Neutrophil (primary cell): ENCODE results near the gene NHS.

Experiments
- H3K27ac ChIP-seq: fragments of 200-600 bp; sonication (generic); 2 replicates; pipeline ENCODE4 v1.5.1; 2016; ENCODE audit warnings: mild to moderate bottlenecking, moderate library complexity
- H3K27me3 ChIP-seq: fragments of 200-600 bp; sonication (generic); 2 replicates; pipeline ENCODE4 v1.6.0; 2016; ENCODE audit warnings: mild to moderate bottlenecking
- H3K36me3 ChIP-seq: fragments of 200-600 bp; sonication (generic); 2 replicates; pipeline ENCODE4 v1.5.1; 2017
- H3K4me1 ChIP-seq, 2 experiments: fragments of 200-600 bp in 1 of 2; sonication (generic) in 1 of 2; 1 replicate in 1 of 2; 2 replicates in 1 of 2; pipeline versions ENCODE4 v1.5.1 to v1.6.1; 2013 to 2016; ENCODE audit warnings: low read depth in 1 of 2, low read length in 1 of 2, mild to moderate bottlenecking in 1 of 2, moderate library complexity in 1 of 2; ENCODE audit not compliant: control insufficient read depth in 1 of 2, insufficient read depth in 1 of 2
- H3K4me3 ChIP-seq, 2 experiments: fragments of 200-600 bp in 1 of 2; sonication (generic) in 1 of 2; 1 replicate in 1 of 2; 2 replicates in 1 of 2; pipeline ENCODE4 v1.5.1; 2013 to 2016; ENCODE audit warnings: low read depth in 1 of 2, low read length in 1 of 2, mild to moderate bottlenecking in 1 of 2, moderate library complexity in 1 of 2
- H3K9me3 ChIP-seq: fragments of 200-600 bp; sonication (generic); 2 replicates; pipeline ENCODE4 v1.5.1; 2016
- TF ChIP-seq, protein P1 (sequence below): fragments of 200-600 bp; sonication (generic); IDR thresholded peaks from 2 replicates; pipeline ENCODE4 v1.5.1; 2016; ENCODE audit warnings: antibody characterized with exemption

The NHS gene

DNA sequence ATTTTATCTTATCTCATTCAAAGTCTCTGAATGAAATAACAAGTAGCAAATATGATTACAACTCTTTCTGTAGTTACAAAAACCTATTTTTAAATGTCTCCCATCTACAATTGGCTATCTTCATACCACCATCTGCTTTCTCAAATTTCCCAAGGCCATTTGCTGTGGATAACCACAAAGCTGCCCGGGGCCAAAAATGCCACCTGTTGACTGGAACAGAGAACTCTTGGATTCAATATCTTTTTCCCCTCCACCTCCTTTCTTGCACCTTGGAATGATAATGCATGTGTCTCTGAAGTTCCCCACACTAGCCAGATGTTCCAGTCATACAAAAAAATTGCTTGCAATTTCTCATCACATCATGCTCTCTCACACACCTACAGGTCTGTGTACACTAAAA lies 269.0 kb downstream of the NHS start:
- no peaks in the 10 kb centered on the region for H3K9me3 ChIP-seq
- H3K4me1 ChIP-seq: no peaks in the 10 kb centered on the region
- no peak overlapping the region for H3K27ac ChIP-seq
- H3K36me3 ChIP-seq: no peaks in the 10 kb centered on the region
- TF ChIP-seq, protein P1, sequence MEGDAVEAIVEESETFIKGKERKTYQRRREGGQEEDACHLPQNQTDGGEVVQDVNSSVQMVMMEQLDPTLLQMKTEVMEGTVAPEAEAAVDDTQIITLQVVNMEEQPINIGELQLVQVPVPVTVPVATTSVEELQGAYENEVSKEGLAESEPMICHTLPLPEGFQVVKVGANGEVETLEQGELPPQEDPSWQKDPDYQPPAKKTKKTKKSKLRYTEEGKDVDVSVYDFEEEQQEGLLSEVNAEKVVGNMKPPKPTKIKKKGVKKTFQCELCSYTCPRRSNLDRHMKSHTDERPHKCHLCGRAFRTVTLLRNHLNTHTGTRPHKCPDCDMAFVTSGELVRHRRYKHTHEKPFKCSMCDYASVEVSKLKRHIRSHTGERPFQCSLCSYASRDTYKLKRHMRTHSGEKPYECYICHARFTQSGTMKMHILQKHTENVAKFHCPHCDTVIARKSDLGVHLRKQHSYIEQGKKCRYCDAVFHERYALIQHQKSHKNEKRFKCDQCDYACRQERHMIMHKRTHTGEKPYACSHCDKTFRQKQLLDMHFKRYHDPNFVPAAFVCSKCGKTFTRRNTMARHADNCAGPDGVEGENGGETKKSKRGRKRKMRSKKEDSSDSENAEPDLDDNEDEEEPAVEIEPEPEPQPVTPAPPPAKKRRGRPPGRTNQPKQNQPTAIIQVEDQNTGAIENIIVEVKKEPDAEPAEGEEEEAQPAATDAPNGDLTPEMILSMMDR: no peak
- no peaks in the 10 kb centered on the region for H3K27me3 ChIP-seq
- H3K4me3 ChIP-seq: no peak overlapping the region

DNA sequence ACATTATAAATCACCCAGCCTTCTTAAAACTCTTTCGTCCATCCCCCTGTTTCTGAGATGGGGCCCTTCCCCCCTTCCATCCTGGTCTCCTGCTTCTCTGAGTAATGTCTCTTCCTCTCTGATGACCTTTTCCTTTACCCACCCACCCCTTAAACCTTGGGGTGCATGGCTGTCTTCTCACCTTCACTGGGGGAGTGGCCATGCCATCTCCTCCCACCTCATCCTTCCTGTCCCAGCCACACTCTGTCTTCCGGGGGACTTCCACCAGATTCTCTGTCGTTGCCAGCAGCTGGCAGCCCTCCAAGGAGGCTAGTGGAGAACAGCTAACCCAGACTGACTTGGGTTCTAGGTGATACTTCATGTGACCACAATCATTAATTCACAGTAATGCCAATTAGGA lies 279.1 kb downstream of the NHS start:
- Histone ChIP-seq H3K9me3 (no peaks in the 10 kb centered on the region), H3K27me3 (peaks cover 40% of the 10 kb centered on the region), H3K36me3 (no peaks in the 10 kb centered on the region), H3K4me3 (no peak overlapping the region), H3K4me1 (peaks cover 0 to 16% of the 10 kb centered on the region in 2 experiments), H3K27ac (no peak overlapping the region)
- TF ChIP-seq, protein P1: no peak

DNA sequence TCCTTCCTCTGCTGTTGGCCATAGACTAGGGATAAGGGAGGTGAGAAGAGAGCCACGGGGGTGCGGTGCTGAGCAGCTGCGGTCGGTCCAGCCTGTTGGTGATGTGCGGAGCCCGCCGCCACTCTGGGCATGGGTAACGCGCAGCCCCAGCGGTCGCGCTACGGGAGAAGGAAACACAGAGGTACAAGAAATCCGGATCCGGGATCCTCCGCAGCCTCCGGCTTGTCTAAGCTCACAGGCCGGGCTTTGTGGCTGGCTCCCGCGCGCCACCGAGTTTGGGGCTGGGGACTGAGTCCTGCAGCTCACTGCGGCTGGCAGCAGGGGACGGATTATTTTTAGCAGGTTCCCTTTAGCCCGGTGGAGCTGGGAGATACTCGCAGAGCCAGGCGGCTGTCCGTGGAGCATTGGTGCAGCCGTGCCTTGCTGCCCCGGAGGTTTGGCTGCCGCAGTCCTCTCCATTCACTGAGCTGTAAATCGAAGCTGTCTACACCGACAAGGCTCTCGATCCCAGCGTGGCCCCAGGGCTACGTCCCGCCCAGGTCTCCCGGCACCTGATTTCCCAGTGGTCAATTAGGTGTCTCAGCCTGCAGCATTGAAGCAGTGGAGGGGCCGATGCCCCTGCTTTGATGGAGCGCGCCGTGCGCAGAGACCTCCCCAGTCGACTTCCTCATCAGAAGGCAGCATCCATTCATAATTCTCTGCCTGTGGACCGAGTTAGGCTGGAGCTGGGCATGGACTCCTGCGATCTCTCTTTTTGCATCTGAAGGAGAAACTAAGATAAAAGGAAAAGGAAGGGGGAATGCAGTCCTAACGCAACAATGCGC lies 280.4 kb downstream of the NHS start:
- H3K27me3 ChIP-seq: peaks cover 40% of the 10 kb centered on the region
- TF ChIP-seq, protein P1: no peak
- no peaks in the 10 kb centered on the region for H3K9me3 ChIP-seq
- no peaks in the 10 kb centered on the region for H3K36me3 ChIP-seq
- H3K4me3 ChIP-seq: no peak overlapping the region
- H3K27ac ChIP-seq: no peak overlapping the region
- H3K4me1 ChIP-seq: peaks cover 0 to 16% of the 10 kb centered on the region in 2 experiments

DNA sequence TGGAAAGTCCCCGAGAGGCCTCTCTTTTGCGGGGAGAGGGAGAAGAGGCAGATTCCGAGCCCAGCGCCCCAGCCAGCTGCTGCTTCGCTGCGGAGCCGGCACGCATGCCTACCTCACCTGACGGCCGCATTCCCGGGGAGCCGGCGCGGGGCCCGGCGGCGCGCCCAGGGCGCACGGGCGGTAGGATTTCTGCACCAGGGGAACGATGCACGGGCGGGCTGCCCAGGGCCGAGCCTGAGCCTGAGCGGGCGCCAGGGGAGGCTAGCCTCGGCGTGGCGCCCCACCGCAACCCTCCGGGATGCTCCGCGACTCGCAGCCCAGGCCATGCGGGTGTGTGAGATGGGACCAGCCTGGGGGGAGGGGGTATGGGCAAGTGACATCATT lies 281.0 kb downstream of the NHS start:
- Histone ChIP-seq H3K4me1 (peaks cover 0 to 16% of the 10 kb centered on the region in 2 experiments), H3K27ac (no peak overlapping the region), H3K4me3 (no peak overlapping the region), H3K36me3 (no peaks in the 10 kb centered on the region), H3K27me3 (peaks cover 40% of the 10 kb centered on the region), H3K9me3 (no peaks in the 10 kb centered on the region)
- TF ChIP-seq, protein P1: no peak

DNA sequence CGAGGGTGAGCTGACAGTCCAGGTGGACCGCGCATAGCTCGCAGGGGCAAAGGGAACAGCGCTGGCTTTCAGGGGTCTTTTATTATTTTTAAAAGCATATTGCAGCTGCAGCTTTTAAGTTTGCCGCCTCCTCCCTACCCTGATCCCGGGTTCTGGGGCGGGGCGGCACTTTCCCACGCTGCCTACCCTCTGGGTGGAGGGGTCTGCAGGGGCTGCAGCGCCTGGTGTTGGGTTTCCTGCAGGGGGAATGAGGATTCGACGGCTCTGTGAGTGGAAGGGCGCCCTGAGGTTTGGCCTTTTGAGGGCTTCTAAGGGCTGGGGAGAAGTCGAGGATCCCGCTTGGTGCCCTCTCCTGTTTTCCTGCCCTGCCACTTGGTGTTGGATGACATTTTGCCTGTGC lies 281.6 kb downstream of the NHS start:
- TF ChIP-seq, protein P1: no peak
- peaks cover 0 to 16% of the 10 kb centered on the region in 2 experiments for H3K4me1 ChIP-seq
- H3K4me3 ChIP-seq: no peak overlapping the region
- no peak overlapping the region for H3K27ac ChIP-seq
- no peaks in the 10 kb centered on the region for H3K36me3 ChIP-seq
- H3K9me3 ChIP-seq: no peaks in the 10 kb centered on the region
- peaks cover 40% of the 10 kb centered on the region for H3K27me3 ChIP-seq
